Measurements from ENCODE around the gene KIF26B. TPM values are rescaled to one million over a fixed set of nuclear protein-coding genes. Genes with fewer than 3 reads are reported as not detected.
A peak's percentile ranks its signal among the peaks of the same experiment; 100 is the strongest.

The KIF26B gene
- total RNA-seq, 1 donor from 2014 or later: 3.4 TPM

GRCh38 chr1:245582026-245582425 is 427.2 kb downstream of the KIF26B start:
- Histone ChIP-seq H3K9me3 (no peaks in the 10 kb centered on the region), H3K4me1 (no peaks in the 10 kb centered on the region), H3K36me3 (no peaks in the 10 kb centered on the region), H3K4me3 (no peak overlapping the region), H3K27ac (no peak overlapping the region), H3K27me3 (no peaks in the 10 kb centered on the region)
- TF ChIP-seq CTCF (IDR thresholded peaks at IDR 0.05): no peak
- no peak for ATAC-seq
- intact Hi-C loops (cut with DNase I): no loop called here
- DNase-seq: peak; percentile 25

GRCh38 chr1:245583081-245583480 is 428.3 kb downstream of the KIF26B start:
- H3K27ac ChIP-seq: no peak overlapping the region
- H3K9me3 ChIP-seq: no peaks in the 10 kb centered on the region
- no peak for ATAC-seq
- intact Hi-C loops (cut with DNase I): no loop called here
- H3K27me3 ChIP-seq: no peaks in the 10 kb centered on the region
- peak; percentile 8 for DNase-seq
- H3K4me3 ChIP-seq: no peak overlapping the region
- no peaks in the 10 kb centered on the region for H3K4me1 ChIP-seq
- TF ChIP-seq CTCF (IDR thresholded peaks at IDR 0.05): no peak
- H3K36me3 ChIP-seq: no peaks in the 10 kb centered on the region

GRCh38 chr1:245583575-245584330 is 429.0 kb downstream of the KIF26B start:
- Histone ChIP-seq H3K4me1 (no peaks in the 10 kb centered on the region), H3K9me3 (no peaks in the 10 kb centered on the region), H3K27me3 (no peaks in the 10 kb centered on the region), H3K36me3 (no peaks in the 10 kb centered on the region), H3K27ac (no peak overlapping the region), H3K4me3 (no peak overlapping the region)
- no peak for TF ChIP-seq CTCF (IDR thresholded peaks at IDR 0.05)
- DNase-seq (peak; percentile 35), ATAC-seq (no peak)
- intact Hi-C loops (cut with DNase I): no loop called here

- ATAC-seq (no peak), DNase-seq (no peak)
- Histone ChIP-seq H3K4me1 (no peaks in the 10 kb centered on the region), H3K27me3 (no peaks in the 10 kb centered on the region), H3K4me3 (no peak overlapping the region), H3K27ac (no peak overlapping the region), H3K36me3 (no peaks in the 10 kb centered on the region), H3K9me3 (no peaks in the 10 kb centered on the region)
- TF ChIP-seq CTCF (IDR thresholded peaks at IDR 0.05): no peak
- intact Hi-C loops (cut with DNase I): no loop called here
Measured at GRCh38 chr1:245585252-245585959, 430.6 kb downstream of the KIF26B start.

- peak; percentile 32 for DNase-seq
- intact Hi-C loops (cut with DNase I): no loop called here
- H3K4me1 ChIP-seq: no peaks in the 10 kb centered on the region
Measured at GRCh38 chr1:245587435-245588115, 432.8 kb downstream of the KIF26B start.

More at GRCh38 chr1:245587435-245588115, 432.8 kb downstream of the KIF26B start:
- no peak for TF ChIP-seq CTCF (IDR thresholded peaks at IDR 0.05)
- H3K27ac ChIP-seq: no peak overlapping the region
- no peaks in the 10 kb centered on the region for H3K9me3 ChIP-seq
- H3K4me3 ChIP-seq: no peak overlapping the region
- ATAC-seq: no peak
- no peaks in the 10 kb centered on the region for H3K36me3 ChIP-seq
- no peaks in the 10 kb centered on the region for H3K27me3 ChIP-seq

All from upper lobe of right lung (tissue), 1 donor.